ENCODE results near the gene BDKRB2. TPM values are rescaled to one million over a fixed set of nuclear protein-coding genes. Genes with fewer than 3 reads are reported as not detected.
A peak's percentile ranks its signal among the peaks of the same experiment; 100 is the strongest.

Gene BDKRB2
- total RNA-seq, 1 donor from 2014 or later = 3.2 TPM

DNA sequence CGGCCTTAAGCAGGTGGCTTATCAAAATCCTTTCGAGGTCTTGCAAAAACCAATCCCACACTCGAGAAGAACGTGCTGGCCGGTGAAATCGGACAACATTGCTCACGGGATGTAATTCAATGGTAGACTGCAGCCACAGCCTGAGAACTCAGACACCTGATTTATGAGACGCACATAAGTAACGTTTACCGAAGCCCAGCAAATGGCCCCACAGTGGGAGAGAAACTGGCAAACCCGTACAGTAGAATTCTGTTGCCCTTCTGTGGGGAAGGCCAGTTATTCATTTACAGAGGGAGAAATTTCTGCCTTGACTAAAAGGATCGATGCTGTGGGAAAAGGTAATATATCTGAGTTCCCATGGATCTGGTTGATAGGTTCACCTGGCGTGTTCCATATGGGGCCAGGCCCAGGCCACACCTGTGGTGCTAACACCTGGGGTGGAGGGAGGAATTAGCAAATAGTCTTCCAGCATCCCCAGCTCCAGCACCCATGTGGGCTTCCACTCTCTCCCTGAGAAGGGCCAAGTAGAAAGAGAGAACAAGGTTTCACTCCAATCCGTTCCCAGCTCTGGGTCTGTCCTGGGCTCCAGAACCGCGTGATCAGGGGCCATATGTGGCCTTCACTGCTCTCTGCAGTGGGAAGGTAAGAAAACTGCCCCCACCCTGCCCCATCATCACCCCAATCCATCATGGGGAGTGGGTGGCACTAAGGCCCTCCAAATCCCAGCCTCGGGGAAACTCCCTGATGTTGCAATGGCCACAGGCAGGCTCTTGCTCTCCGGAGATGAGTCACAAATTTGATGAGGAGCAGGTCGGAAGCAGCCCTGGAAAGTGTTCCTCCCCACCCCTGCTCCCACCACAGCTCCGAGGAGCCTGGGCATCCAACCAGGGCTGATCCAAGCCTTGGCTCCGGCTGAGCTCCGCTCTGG is 64.1 kb downstream of the BDKRB2 start:
- no peak for FAIRE-seq
- TF ChIP-seq CTCF (IDR thresholded peaks at IDR 0.05; ENCODE audit: insufficient read depth, low read length, severe bottlenecking) = no peak
- peak; percentile 95 for DNase-seq (ENCODE audit: low read depth)

DNA sequence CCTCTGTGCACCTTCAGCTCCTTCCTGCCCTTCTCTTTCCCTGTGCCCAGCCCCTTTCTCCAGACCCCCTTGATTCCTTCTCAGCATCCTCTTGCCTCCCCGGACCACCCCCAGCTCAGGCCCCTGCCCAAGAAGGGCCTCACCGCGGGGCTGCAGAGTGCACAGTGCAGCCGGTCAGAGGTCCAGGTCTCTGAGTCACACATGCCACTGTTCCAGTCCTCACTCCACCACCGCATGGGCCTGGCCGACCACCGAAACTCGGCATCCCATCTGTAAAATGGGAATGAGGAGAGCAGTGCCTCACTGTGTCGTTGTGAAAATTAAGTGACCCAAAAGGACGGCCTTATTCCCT is 64.7 kb downstream of the BDKRB2 start:
- Histone ChIP-seq H3K4me3 (ENCODE audit: low read depth, low read length) (no peak overlapping the region), H3K36me3 (ENCODE audit: control insufficient read depth, insufficient read depth, low read length) (no peaks in the 10 kb centered on the region), H3K27me3 (ENCODE audit: control insufficient read depth, insufficient read depth, low read length) (no peaks in the 10 kb centered on the region)
- no peak for FAIRE-seq
- no peak for DNase-seq (ENCODE audit: low read depth)
- no peak for TF ChIP-seq CTCF (IDR thresholded peaks at IDR 0.05; ENCODE audit: insufficient read depth, low read length, severe bottlenecking)

More for the DNA sequence above, 64.1 kb downstream of the BDKRB2 start:
- no peak overlapping the region for H3K4me3 ChIP-seq (ENCODE audit: low read depth, low read length)
- H3K36me3 ChIP-seq (ENCODE audit: control insufficient read depth, insufficient read depth, low read length) = no peaks in the 10 kb centered on the region
- no peaks in the 10 kb centered on the region for H3K27me3 ChIP-seq (ENCODE audit: control insufficient read depth, insufficient read depth, low read length)

GRCh38 chr14:96270565-96271420 is 66.2 kb downstream of the BDKRB2 start:
- DNase-seq (ENCODE audit: low read depth) (no peak), FAIRE-seq (peak; percentile 32)
- Histone ChIP-seq H3K36me3 (ENCODE audit: control insufficient read depth, insufficient read depth, low read length) (no peaks in the 10 kb centered on the region), H3K27me3 (ENCODE audit: control insufficient read depth, insufficient read depth, low read length) (no peaks in the 10 kb centered on the region), H3K4me3 (ENCODE audit: low read depth, low read length) (no peak overlapping the region)
- no peak for TF ChIP-seq CTCF (IDR thresholded peaks at IDR 0.05; ENCODE audit: insufficient read depth, low read length, severe bottlenecking)

GRCh38 chr14:96271421-96271762 is 66.8 kb downstream of the BDKRB2 start:
- FAIRE-seq (peak; percentile 99), DNase-seq (ENCODE audit: low read depth) (peak; percentile 98)
- no peak for TF ChIP-seq CTCF (IDR thresholded peaks at IDR 0.05; ENCODE audit: insufficient read depth, low read length, severe bottlenecking)
- Histone ChIP-seq H3K4me3 (ENCODE audit: low read depth, low read length) (no peak overlapping the region), H3K36me3 (ENCODE audit: control insufficient read depth, insufficient read depth, low read length) (no peaks in the 10 kb centered on the region), H3K27me3 (ENCODE audit: control insufficient read depth, insufficient read depth, low read length) (no peaks in the 10 kb centered on the region)

- H3K27me3 ChIP-seq (ENCODE audit: control insufficient read depth, insufficient read depth, low read length) = no peaks in the 10 kb centered on the region
- FAIRE-seq (no peak), DNase-seq (ENCODE audit: low read depth) (peak; percentile 48)
- no peaks in the 10 kb centered on the region for H3K36me3 ChIP-seq (ENCODE audit: control insufficient read depth, insufficient read depth, low read length)
- no peak for TF ChIP-seq CTCF (IDR thresholded peaks at IDR 0.05; ENCODE audit: insufficient read depth, low read length, severe bottlenecking)
- H3K4me3 ChIP-seq (ENCODE audit: low read depth, low read length) = no peak overlapping the region
These were observed 68.3 kb downstream of the BDKRB2 start for GRCh38 chr14:96272777-96273473.
